ENCODE results near the gene PRRX1.

Gene PRRX1

GRCh38 chr1:170666541-170667254 lies 2.8 kb downstream of the PRRX1 start:
- Histone ChIP-seq H3K9ac (ENCODE audit: insufficient read length, low read depth) (no peak overlapping the region), H3K4me3 (ENCODE audit: insufficient read length, low read depth) (no peak overlapping the region), H3K9me3 (ENCODE audit: insufficient read depth, low read length) (no peaks in the 10 kb centered on the region), H3K4me1 (ENCODE audit: insufficient read depth, insufficient read length) (no peaks in the 10 kb centered on the region), H3K27me3 (ENCODE audit: insufficient read depth, insufficient read length) (peaks cover 100% of the 10 kb centered on the region), H3K36me3 (ENCODE audit: insufficient read depth, insufficient read length, low read length) (no peaks in the 10 kb centered on the region)
- no peak for DNase-seq (ENCODE audit: low read depth, low spot score)
- TF ChIP-seq SUZ12 (IDR thresholded peaks at IDR 0.05; ENCODE audit: extremely low read depth, insufficient read depth, insufficient read length) (no peak), ZNF274 (IDR thresholded peaks at IDR 0.05; ENCODE audit: low read depth, low read length) (no peak), YY1 (IDR thresholded peaks at IDR 0.05; ENCODE audit: insufficient read depth, insufficient read length) (no peak)

DNA sequence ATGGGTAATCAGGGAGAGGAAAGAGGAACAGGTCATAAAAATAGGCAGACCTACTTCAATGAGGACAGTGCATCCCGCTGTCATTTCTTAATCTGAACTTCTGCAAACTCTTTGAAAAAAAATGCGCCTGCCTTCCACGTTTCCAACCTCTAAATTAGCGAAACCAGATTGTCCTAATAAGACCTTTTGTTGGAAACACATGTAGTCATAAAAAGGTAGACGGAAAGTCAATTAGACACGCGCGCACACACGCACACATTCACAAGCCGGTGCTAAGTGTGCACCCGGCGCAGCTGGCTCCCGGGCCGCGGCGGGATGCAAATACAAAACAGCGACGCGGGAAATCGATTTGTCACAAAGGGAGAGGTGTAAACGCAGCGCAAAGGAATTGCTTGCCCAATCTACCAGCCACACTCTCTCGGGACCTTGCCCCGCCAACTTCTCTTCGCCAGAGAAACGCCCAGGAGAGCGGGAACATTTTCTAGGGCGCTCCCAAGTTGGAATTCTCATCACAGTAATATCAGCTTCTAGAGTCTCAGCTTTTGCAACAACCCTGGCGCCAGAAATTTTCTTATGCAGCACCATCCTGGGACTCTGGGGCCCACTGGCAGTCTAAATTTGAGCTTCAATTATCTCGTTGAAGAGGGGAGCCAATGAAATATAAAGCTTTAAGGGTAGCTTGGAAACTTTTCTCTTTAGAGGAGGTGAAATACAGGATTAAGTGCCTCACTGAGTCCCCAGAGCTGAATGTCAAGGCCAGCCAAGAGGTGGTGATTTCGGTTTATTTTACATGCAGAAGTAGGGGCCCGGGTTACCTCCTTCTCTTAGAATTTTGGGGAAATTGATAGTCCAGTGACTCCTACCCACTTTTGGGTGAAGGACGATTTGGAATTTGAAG lies 4.5 kb downstream of the PRRX1 start:
- Histone ChIP-seq H3K9ac (ENCODE audit: insufficient read length, low read depth) (peak overlapping the region; percentile 50), H3K4me3 (ENCODE audit: insufficient read length, low read depth) (no peak overlapping the region), H3K27me3 (ENCODE audit: insufficient read depth, insufficient read length) (peaks cover 85% of the 10 kb centered on the region), H3K36me3 (ENCODE audit: insufficient read depth, insufficient read length, low read length) (no peaks in the 10 kb centered on the region), H3K4me1 (ENCODE audit: insufficient read depth, insufficient read length) (no peaks in the 10 kb centered on the region), H3K9me3 (ENCODE audit: insufficient read depth, low read length) (no peaks in the 10 kb centered on the region)
- TF ChIP-seq ZNF274 (IDR thresholded peaks at IDR 0.05; ENCODE audit: low read depth, low read length) (no peak), YY1 (IDR thresholded peaks at IDR 0.05; ENCODE audit: insufficient read depth, insufficient read length) (no peak), SUZ12 (IDR thresholded peaks at IDR 0.05; ENCODE audit: extremely low read depth, insufficient read depth, insufficient read length) (no peak)
- no peak for DNase-seq (ENCODE audit: low read depth, low spot score)

DNA sequence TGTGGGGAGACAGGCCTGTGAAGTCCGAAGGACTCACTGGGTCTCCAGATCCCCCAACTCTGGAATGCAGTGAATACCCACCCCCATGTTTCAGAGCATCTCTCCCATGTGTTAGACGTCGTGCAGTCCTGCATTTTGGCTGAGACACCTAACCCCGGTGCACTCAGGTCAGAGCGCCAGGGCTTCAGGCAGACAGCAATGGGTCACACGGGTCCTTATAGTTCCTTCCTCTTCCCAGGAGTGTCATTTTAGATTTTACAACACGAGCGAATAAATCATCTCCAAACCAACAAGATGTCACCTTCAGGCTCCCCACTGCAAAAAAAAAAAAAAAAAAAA lies 5.1 kb downstream of the PRRX1 start:
- no peaks in the 10 kb centered on the region for H3K9me3 ChIP-seq (ENCODE audit: insufficient read depth, low read length)
- TF ChIP-seq SUZ12 (IDR thresholded peaks at IDR 0.05; ENCODE audit: extremely low read depth, insufficient read depth, insufficient read length) (no peak), YY1 (IDR thresholded peaks at IDR 0.05; ENCODE audit: insufficient read depth, insufficient read length) (no peak), ZNF274 (IDR thresholded peaks at IDR 0.05; ENCODE audit: low read depth, low read length) (no peak)
- H3K4me1 ChIP-seq (ENCODE audit: insufficient read depth, insufficient read length), result no peaks in the 10 kb centered on the region
- peaks cover 79% of the 10 kb centered on the region for H3K27me3 ChIP-seq (ENCODE audit: insufficient read depth, insufficient read length)
- no peak overlapping the region for H3K9ac ChIP-seq (ENCODE audit: insufficient read length, low read depth)
- no peak overlapping the region for H3K4me3 ChIP-seq (ENCODE audit: insufficient read length, low read depth)
- DNase-seq (ENCODE audit: low read depth, low spot score), result no peak
- no peaks in the 10 kb centered on the region for H3K36me3 ChIP-seq (ENCODE audit: insufficient read depth, insufficient read length, low read length)

GRCh38 chr1:170669586-170670530 lies 5.9 kb downstream of the PRRX1 start:
- TF ChIP-seq ZNF274 (IDR thresholded peaks at IDR 0.05; ENCODE audit: low read depth, low read length) (no peak), SUZ12 (IDR thresholded peaks at IDR 0.05; ENCODE audit: extremely low read depth, insufficient read depth, insufficient read length) (no peak), YY1 (IDR thresholded peaks at IDR 0.05; ENCODE audit: insufficient read depth, insufficient read length) (no peak)
- Histone ChIP-seq H3K4me1 (ENCODE audit: insufficient read depth, insufficient read length) (no peaks in the 10 kb centered on the region), H3K36me3 (ENCODE audit: insufficient read depth, insufficient read length, low read length) (no peaks in the 10 kb centered on the region), H3K4me3 (ENCODE audit: insufficient read length, low read depth) (no peak overlapping the region), H3K9me3 (ENCODE audit: insufficient read depth, low read length) (no peaks in the 10 kb centered on the region), H3K9ac (ENCODE audit: insufficient read length, low read depth) (no peak overlapping the region), H3K27me3 (ENCODE audit: insufficient read depth, insufficient read length) (peaks cover 71% of the 10 kb centered on the region)
- no peak for DNase-seq (ENCODE audit: low read depth, low spot score)

- H3K4me3 ChIP-seq (ENCODE audit: insufficient read length, low read depth), result no peak overlapping the region
- peak; percentile 63 for DNase-seq (ENCODE audit: low read depth, low spot score)
- no peak overlapping the region for H3K9ac ChIP-seq (ENCODE audit: insufficient read length, low read depth)
- TF ChIP-seq ZNF274 (IDR thresholded peaks at IDR 0.05; ENCODE audit: low read depth, low read length), result no peak
- TF ChIP-seq SUZ12 (IDR thresholded peaks at IDR 0.05; ENCODE audit: extremely low read depth, insufficient read depth, insufficient read length), result peak; percentile 90
- TF ChIP-seq YY1 (IDR thresholded peaks at IDR 0.05; ENCODE audit: insufficient read depth, insufficient read length), result no peak
- no peaks in the 10 kb centered on the region for H3K9me3 ChIP-seq (ENCODE audit: insufficient read depth, low read length)
- no peaks in the 10 kb centered on the region for H3K4me1 ChIP-seq (ENCODE audit: insufficient read depth, insufficient read length)
- H3K36me3 ChIP-seq (ENCODE audit: insufficient read depth, insufficient read length, low read length), result no peaks in the 10 kb centered on the region
- peaks cover 59% of the 10 kb centered on the region for H3K27me3 ChIP-seq (ENCODE audit: insufficient read depth, insufficient read length)
Measured at GRCh38 chr1:170670802-170671628, 7.1 kb downstream of the PRRX1 start.

GRCh38 chr1:170671629-170671963 lies 7.7 kb downstream of the PRRX1 start:
- H3K36me3 ChIP-seq (ENCODE audit: insufficient read depth, insufficient read length, low read length), result no peaks in the 10 kb centered on the region
- peaks cover 53% of the 10 kb centered on the region for H3K27me3 ChIP-seq (ENCODE audit: insufficient read depth, insufficient read length)
- H3K9ac ChIP-seq (ENCODE audit: insufficient read length, low read depth), result no peak overlapping the region
- no peaks in the 10 kb centered on the region for H3K9me3 ChIP-seq (ENCODE audit: insufficient read depth, low read length)
- H3K4me3 ChIP-seq (ENCODE audit: insufficient read length, low read depth), result no peak overlapping the region
- H3K4me1 ChIP-seq (ENCODE audit: insufficient read depth, insufficient read length), result no peaks in the 10 kb centered on the region
- TF ChIP-seq YY1 (IDR thresholded peaks at IDR 0.05; ENCODE audit: insufficient read depth, insufficient read length) (no peak), ZNF274 (IDR thresholded peaks at IDR 0.05; ENCODE audit: low read depth, low read length) (no peak), SUZ12 (IDR thresholded peaks at IDR 0.05; ENCODE audit: extremely low read depth, insufficient read depth, insufficient read length) (no peak)
- DNase-seq (ENCODE audit: low read depth, low spot score), result no peak
